PFSK-1 (cell line): ENCODE measurements around the gene SOX5.

Source experiments
- FOXP2 ChIP-seq: optimal IDR thresholded peaks from 2 replicates; pipeline ENCODE3; 2011; ENCODE audit warnings: borderline replicate concordance, control low read depth, inconsistent platforms; ENCODE audit not compliant: insufficient read depth; ENCODE audit errors: extremely low read length, extremely low read depth
- POLR2AphosphoS5 ChIP-seq: IDR thresholded peaks from 2 replicates; pipeline ENCODE4 v1.6.1; 2012; ENCODE audit warnings: low read depth, mild to moderate bottlenecking, control low read depth, low read length, moderate library complexity
- REST ChIP-seq, 2 experiments: IDR thresholded peaks; 2 replicates each; pipeline versions ENCODE4 v1.6.1 to v1.8.0; 2011 to 2012; ENCODE audit warnings: low read depth in 2 of 2, low read length in 2 of 2, control low read depth in 1 of 2, inconsistent platforms in 1 of 2, mild to moderate bottlenecking in 1 of 2, moderate library complexity in 1 of 2; ENCODE audit not compliant: insufficient read depth in 1 of 2
- SIN3A ChIP-seq: IDR thresholded peaks from 2 replicates; pipeline ENCODE4 v1.6.1; 2012; ENCODE audit warnings: mild to moderate bottlenecking, low read length, moderate library complexity, borderline replicate concordance; ENCODE audit not compliant: insufficient read depth

- TF ChIP-seq FOXP2, result no peak
- TF ChIP-seq POLR2AphosphoS5, result no peak
- no peak for TF ChIP-seq REST (IDR thresholded peaks at IDR 0.05; ENCODE audit: insufficient read depth in 1 of 2, low read depth in 2 of 2, low read length in 2 of 2)
- no peak for TF ChIP-seq SIN3A
Measured at GRCh38 chr12:23556661-23557060, 392.8 kb downstream of the SOX5 start.
